HFFc6 (cell line): ENCODE measurements around the gene DGCR2. TPM values are rescaled to one million over a fixed set of nuclear protein-coding genes. Genes with fewer than 3 reads are reported as not detected.
"Not testable (repeated sequence)": the region's sequence is repeated elsewhere in the genome, so short reads cannot be mapped to it uniquely, and the experiment has no call there.

ENCODE experiments used
- DNase-seq: peaks from one replicate; pipeline ENCODE4 v3.0.0-alpha.2; 2018
- H3K27ac Mint-ChIP-seq: 2 replicates; pipeline ENCODE4 v1.8.0; 2020; ENCODE audit warnings: mild to moderate bottlenecking, mixed read lengths
- H3K27me3 Mint-ChIP-seq: 2 replicates; pipeline ENCODE4 v1.8.0; 2021; ENCODE audit warnings: mild to moderate bottlenecking, moderate library complexity, mixed read lengths; ENCODE audit not compliant: insufficient read depth
- H3K36me3 Mint-ChIP-seq: 2 replicates; pipeline ENCODE4 v1.8.0; 2021; ENCODE audit warnings: low read depth, mixed read lengths
- H3K4me1 Mint-ChIP-seq: 2 replicates; pipeline ENCODE4 v1.8.0; 2020; ENCODE audit warnings: low read depth, mixed read lengths
- H3K4me3 Mint-ChIP-seq: 2 replicates; pipeline ENCODE4 v1.8.0; 2020; ENCODE audit warnings: mild to moderate bottlenecking, moderate library complexity, mixed read lengths
- H3K9me3 Mint-ChIP-seq: 2 replicates; pipeline ENCODE4 v1.8.0; 2020; ENCODE audit warnings: mild to moderate bottlenecking, mixed read lengths
- total RNA-seq, 6 experiments: library from RNA; stranded (reverse); fragmentation: NEBNext Ultra II Directional; extraction: Animal tissue kit (Norgen Biotek cat#: 25700); gene quantifications; 2 replicates in 1 of 6; 3 replicates in 5 of 6; pipeline ENCODE4 v1.2.3, GENCODE V29; 2021
- TF ChIP-seq, protein P1 (sequence below): fragments of 200-600 bp; sonication (generic); IDR thresholded peaks from 2 replicates; pipeline ENCODE4 v1.5.0; 2021; ENCODE audit warnings: antibody characterized with exemption, mild to moderate bottlenecking

The DGCR2 gene
- total RNA-seq, 6 experiments from 2014 or later: 46.1 to 57.9 (median 53.7) TPM

DNA sequence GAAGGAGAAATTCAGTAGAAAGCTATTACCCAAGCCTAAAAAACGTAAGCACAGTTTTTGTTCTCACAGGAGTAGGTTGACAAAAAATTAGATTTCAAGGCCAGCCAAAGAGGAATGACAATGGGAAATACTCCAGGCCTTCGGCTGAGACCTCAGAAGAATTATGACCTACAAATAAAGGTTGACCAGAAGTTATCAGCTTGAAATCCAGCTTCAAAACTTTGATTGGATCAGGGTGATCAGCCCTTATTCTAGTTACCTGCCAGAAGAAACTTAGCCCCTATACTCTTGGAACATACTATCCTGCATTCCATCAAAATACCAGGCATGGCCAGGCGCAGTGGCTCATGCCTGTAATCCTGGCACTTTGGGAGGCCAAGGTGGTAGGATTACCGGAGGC is 117.7 kb downstream of the DGCR2 start:
- H3K36me3 Mint-ChIP-seq: no peaks in the 10 kb centered on the region; the same call in 1 of the 2 replicates
- H3K27ac Mint-ChIP-seq: no peak overlapping the region
- TF ChIP-seq, protein P1, sequence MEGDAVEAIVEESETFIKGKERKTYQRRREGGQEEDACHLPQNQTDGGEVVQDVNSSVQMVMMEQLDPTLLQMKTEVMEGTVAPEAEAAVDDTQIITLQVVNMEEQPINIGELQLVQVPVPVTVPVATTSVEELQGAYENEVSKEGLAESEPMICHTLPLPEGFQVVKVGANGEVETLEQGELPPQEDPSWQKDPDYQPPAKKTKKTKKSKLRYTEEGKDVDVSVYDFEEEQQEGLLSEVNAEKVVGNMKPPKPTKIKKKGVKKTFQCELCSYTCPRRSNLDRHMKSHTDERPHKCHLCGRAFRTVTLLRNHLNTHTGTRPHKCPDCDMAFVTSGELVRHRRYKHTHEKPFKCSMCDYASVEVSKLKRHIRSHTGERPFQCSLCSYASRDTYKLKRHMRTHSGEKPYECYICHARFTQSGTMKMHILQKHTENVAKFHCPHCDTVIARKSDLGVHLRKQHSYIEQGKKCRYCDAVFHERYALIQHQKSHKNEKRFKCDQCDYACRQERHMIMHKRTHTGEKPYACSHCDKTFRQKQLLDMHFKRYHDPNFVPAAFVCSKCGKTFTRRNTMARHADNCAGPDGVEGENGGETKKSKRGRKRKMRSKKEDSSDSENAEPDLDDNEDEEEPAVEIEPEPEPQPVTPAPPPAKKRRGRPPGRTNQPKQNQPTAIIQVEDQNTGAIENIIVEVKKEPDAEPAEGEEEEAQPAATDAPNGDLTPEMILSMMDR: no peak
- no peak overlapping the region for H3K4me3 Mint-ChIP-seq
- no peaks in the 10 kb centered on the region; the same call in 1 of the 2 replicates for H3K9me3 Mint-ChIP-seq
- no peak for DNase-seq
- no peaks in the 10 kb centered on the region for H3K4me1 Mint-ChIP-seq
- peaks cover 24% of the 10 kb centered on the region for H3K27me3 Mint-ChIP-seq

DNA sequence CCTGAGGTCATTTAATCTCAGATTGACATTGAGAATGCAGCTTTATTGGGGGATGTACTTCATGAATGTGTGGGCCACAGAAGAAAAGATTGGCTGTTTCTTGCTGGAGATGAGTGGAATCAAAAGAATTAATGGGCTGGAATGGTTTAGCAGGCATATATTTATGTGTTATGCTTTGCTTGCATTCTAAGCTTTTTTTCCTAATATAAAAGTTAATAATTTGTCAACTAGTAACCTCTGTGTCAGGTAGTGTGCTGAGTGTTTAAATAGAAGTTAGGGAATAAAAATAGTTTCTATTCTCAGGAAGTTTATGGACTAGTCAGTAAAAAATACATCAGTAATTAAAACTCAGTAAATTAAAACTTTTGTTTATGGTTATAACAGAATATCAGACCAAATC is 118.7 kb downstream of the DGCR2 start:
- peaks cover 28% of the 10 kb centered on the region for H3K27me3 Mint-ChIP-seq
- no peaks in the 10 kb centered on the region for H3K4me1 Mint-ChIP-seq
- DNase-seq: no peak
- H3K27ac Mint-ChIP-seq: no peak overlapping the region
- TF ChIP-seq, protein P1: no peak
- no peak overlapping the region for H3K4me3 Mint-ChIP-seq
- no peaks in the 10 kb centered on the region; the same call in 1 of the 2 replicates for H3K9me3 Mint-ChIP-seq
- no peaks in the 10 kb centered on the region; the same call in 1 of the 2 replicates for H3K36me3 Mint-ChIP-seq

DNA sequence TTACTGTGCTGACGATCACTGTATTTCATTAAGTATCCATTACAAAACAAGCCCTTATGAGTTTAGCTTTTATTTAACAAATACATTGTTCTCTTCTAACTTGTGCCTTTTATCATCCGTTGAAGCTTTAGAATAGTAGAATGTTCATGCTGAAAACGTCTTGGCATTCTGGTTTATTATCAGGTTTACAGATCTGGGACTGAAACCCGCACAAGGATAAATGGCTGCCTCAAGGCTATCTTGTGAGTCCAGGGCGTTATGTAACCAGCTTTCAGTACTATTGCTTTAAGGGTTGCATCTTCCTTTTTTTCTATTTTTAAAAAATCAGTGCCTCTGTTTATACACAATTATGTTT is 119.6 kb downstream of the DGCR2 start:
- Mint-ChIP-seq H3K4me1 (no peaks in the 10 kb centered on the region), H3K36me3 (no peaks in the 10 kb centered on the region; the same call in 1 of the 2 replicates), H3K9me3 (no peaks in the 10 kb centered on the region; the same call in 1 of the 2 replicates), H3K27me3 (peaks cover 29% of the 10 kb centered on the region), H3K27ac (no peak overlapping the region), H3K4me3 (no peak overlapping the region)
- TF ChIP-seq, protein P1: no peak
- DNase-seq: no peak

DNA sequence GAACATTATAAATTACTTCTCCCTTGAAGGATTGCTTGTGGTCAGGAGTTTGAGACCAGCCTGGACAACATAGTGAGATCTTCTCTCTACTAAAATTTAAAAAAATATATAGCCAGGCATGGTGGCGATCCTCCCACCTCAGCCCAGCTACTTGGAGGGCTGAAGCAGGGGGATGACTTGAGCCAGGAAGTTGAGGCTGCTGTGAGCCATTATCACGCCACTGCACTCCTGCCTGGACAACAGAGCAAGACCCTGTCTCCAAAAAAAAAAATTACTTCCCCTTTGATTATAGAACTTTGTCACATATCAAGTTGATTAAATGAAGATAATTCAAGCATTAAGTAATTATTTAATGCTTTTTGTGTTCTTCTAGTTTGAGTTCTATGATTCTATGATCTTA is 121.0 kb downstream of the DGCR2 start:
- Mint-ChIP-seq H3K9me3 (no peaks in the 10 kb centered on the region; the same call in 1 of the 2 replicates), H3K4me1 (no peaks in the 10 kb centered on the region), H3K4me3 (no peak overlapping the region), H3K27me3 (peaks cover 28% of the 10 kb centered on the region), H3K36me3 (no peaks in the 10 kb centered on the region; the same call in 1 of the 2 replicates), H3K27ac (no peak overlapping the region)
- DNase-seq: no peak
- TF ChIP-seq, protein P1: no peak

DNA sequence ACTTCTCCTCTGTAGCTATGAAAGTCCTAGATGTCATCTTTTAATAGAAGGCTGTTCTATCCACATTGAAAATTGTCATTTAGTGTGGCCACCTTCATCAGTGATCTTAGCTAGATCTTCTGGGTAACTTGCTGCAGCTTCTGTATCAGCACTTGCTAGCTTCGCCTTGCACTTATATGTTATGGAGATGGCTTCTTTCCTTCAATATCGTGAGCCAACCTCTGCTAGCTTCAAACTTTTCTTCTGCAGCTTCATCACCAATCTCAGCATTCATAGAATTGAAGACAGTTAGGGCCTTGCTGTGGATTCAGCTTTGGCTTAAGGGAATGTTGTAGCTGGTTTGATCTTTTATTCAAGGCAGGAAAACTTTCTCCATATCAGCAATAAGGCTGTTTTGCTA is 122.1 kb downstream of the DGCR2 start:
- not testable (repeated sequence) for H3K36me3 Mint-ChIP-seq, H3K27ac Mint-ChIP-seq, H3K4me1 Mint-ChIP-seq, DNase-seq, H3K9me3 Mint-ChIP-seq, H3K4me3 Mint-ChIP-seq
- H3K27me3 Mint-ChIP-seq: peaks cover 34% of the 10 kb centered on the region

DNA sequence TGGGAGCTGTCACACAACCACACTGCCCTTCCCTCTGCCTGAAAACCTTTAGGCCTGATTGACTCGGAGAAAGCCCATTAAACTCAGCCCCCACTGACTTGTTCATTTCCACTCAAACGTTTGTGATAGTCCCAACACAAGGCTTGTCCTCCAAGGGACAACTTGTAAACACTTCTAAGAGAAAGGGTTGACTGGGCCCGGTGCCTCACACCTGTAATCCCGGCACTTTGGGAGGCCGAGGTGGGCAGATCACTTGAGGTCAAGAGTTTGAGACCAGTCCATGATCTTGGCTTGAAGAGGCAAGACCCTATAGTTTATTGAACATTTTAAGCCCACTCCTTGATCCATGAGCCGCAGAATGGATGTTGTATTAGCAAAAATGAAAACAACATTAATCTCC is 122.8 kb downstream of the DGCR2 start:
- Mint-ChIP-seq H3K27ac (no peak overlapping the region), H3K27me3 (peaks cover 39% of the 10 kb centered on the region), H3K4me3 (no peak overlapping the region), H3K4me1 (no peaks in the 10 kb centered on the region), H3K9me3 (no peaks in the 10 kb centered on the region; the same call in 1 of the 2 replicates), H3K36me3 (no peaks in the 10 kb centered on the region; the same call in 1 of the 2 replicates)
- DNase-seq: no peak
- TF ChIP-seq, protein P1: no peak
